Renal pelvis (tissue), 3 donors: Measurements from ENCODE around the gene CLVS2. TPM values are rescaled to one million over a fixed set of nuclear protein-coding genes. Genes with fewer than 3 reads are reported as not detected.

Experiments used
- polyA plus RNA-seq, 3 donors: library from polyadenylated mRNA; unstranded; fragments of 120-200 nt; gene quantifications; one replicate each; pipeline ENCODE4 v1.2.1, GENCODE V29; 2013; ENCODE audit not compliant: insufficient read length in 3 of 3

Gene CLVS2
- polyA plus RNA-seq, 3 donors, result 0.10 to 0.30 (median 0.24) TPM

Other genes starting within 250 kb of the CLVS2 start
- under 1 TPM; 0.14 to 0.73 (median 0.22) TPM for gene FABP7, start 216.5 kb upstream of the CLVS2 start, polyA plus RNA-seq
- 10 to 100 TPM; 12.4 to 13.4 (median 13.3) TPM for gene SMPDL3A, start 207.0 kb upstream of the CLVS2 start, polyA plus RNA-seq